Osteocyte (in vitro differentiated cells): ENCODE results near the gene ST7L. TPM values are rescaled to one million over a fixed set of nuclear protein-coding genes. Genes with fewer than 3 reads are reported as not detected.
"Not testable (repeated sequence)": the region's sequence is repeated elsewhere in the genome, so short reads cannot be mapped to it uniquely, and the experiment has no call there.

Source experiments
- DNase-seq: peaks from one replicate; pipeline ENCODE4 v3.0.0; 2021; ENCODE audit warnings: mixed read lengths; ENCODE audit not compliant: unreplicated experiment; ENCODE audit errors: extremely low spot score
- H3K27ac Mint-ChIP-seq: one replicate; pipeline ENCODE4 v1.8.0; 2021; ENCODE audit warnings: mild to moderate bottlenecking, mixed read lengths; ENCODE audit not compliant: unreplicated experiment
- H3K27me3 Mint-ChIP-seq: one replicate; pipeline ENCODE4 v1.8.0; 2021; ENCODE audit warnings: mixed read lengths; ENCODE audit not compliant: unreplicated experiment
- H3K36me3 Mint-ChIP-seq: one replicate; pipeline ENCODE4 v1.8.0; 2021; ENCODE audit warnings: mixed read lengths; ENCODE audit not compliant: unreplicated experiment
- H3K4me1 Mint-ChIP-seq: one replicate; pipeline ENCODE4 v1.8.0; 2021; ENCODE audit warnings: mixed read lengths; ENCODE audit not compliant: unreplicated experiment
- H3K4me3 Mint-ChIP-seq: one replicate; pipeline ENCODE4 v1.8.0; 2021; ENCODE audit warnings: mild to moderate bottlenecking, moderate library complexity, mixed read lengths; ENCODE audit not compliant: unreplicated experiment
- H3K9me3 Mint-ChIP-seq: one replicate; pipeline ENCODE4 v1.8.0; 2021; ENCODE audit warnings: mixed read lengths; ENCODE audit not compliant: unreplicated experiment
- CTCF ChIP-seq: fragments of 200-600 bp; sonication (generic); IDR thresholded peaks from 2 replicates; pipeline ENCODE4 v1.5.0; 2021; ENCODE audit warnings: antibody characterized with exemption, mild to moderate bottlenecking, moderate library complexity
- total RNA-seq: library from RNA; stranded (reverse); gene quantifications from 2 replicates; pipeline ENCODE4 v1.2.1, GENCODE V29; 2021

ST7L gene
- total RNA-seq, 1 donor from 2014 or later = 22.4 TPM

- H3K27ac Mint-ChIP-seq = no peak overlapping the region
- peaks cover 7% of the 10 kb centered on the region for H3K4me1 Mint-ChIP-seq
- no peaks in the 10 kb centered on the region for H3K27me3 Mint-ChIP-seq
- H3K36me3 Mint-ChIP-seq = peaks cover 38% of the 10 kb centered on the region
- no peaks in the 10 kb centered on the region for H3K9me3 Mint-ChIP-seq
- DNase-seq = no peak
- TF ChIP-seq CTCF = no peak
- no peak overlapping the region for H3K4me3 Mint-ChIP-seq
Observed at GRCh38 chr1:112646225-112646624, 27.3 kb upstream of the ST7L start.

- DNase-seq = no peak
- H3K27ac Mint-ChIP-seq = no peak overlapping the region
- peaks cover 11% of the 10 kb centered on the region for H3K4me1 Mint-ChIP-seq
- peaks cover 15% of the 10 kb centered on the region for H3K36me3 Mint-ChIP-seq
- H3K27me3 Mint-ChIP-seq = no peaks in the 10 kb centered on the region
- H3K9me3 Mint-ChIP-seq = no peaks in the 10 kb centered on the region
- no peak for TF ChIP-seq CTCF
- H3K4me3 Mint-ChIP-seq = no peak overlapping the region
Observed at GRCh38 chr1:112643080-112643479, 24.1 kb upstream of the ST7L start.

- H3K9me3 Mint-ChIP-seq, DNase-seq, H3K4me3 Mint-ChIP-seq, H3K36me3 Mint-ChIP-seq, H3K27ac Mint-ChIP-seq, H3K27me3 Mint-ChIP-seq: not testable (repeated sequence)
- H3K4me1 Mint-ChIP-seq = peaks cover 27% of the 10 kb centered on the region
Observed at GRCh38 chr1:112640437-112640836, 21.5 kb upstream of the ST7L start.

- Mint-ChIP-seq H3K9me3 (no peaks in the 10 kb centered on the region), H3K27ac (peak overlapping the region; percentile 87), H3K4me1 (peaks cover 45% of the 10 kb centered on the region), H3K36me3 (no peaks in the 10 kb centered on the region), H3K4me3 (no peak overlapping the region), H3K27me3 (no peaks in the 10 kb centered on the region)
- TF ChIP-seq CTCF = no peak
- DNase-seq = no peak
Observed at GRCh38 chr1:112638110-112638428, 19.1 kb upstream of the ST7L start.

- no peaks in the 10 kb centered on the region for H3K36me3 Mint-ChIP-seq
- DNase-seq = no peak
- no peaks in the 10 kb centered on the region for H3K27me3 Mint-ChIP-seq
- no peak overlapping the region for H3K4me3 Mint-ChIP-seq
- TF ChIP-seq CTCF = no peak
- peaks cover 48% of the 10 kb centered on the region for H3K4me1 Mint-ChIP-seq
- H3K9me3 Mint-ChIP-seq = no peaks in the 10 kb centered on the region
- peak overlapping the region; percentile 87 for H3K27ac Mint-ChIP-seq
Observed at GRCh38 chr1:112637254-112638109, 18.5 kb upstream of the ST7L start.
